Activated CD4-positive, alpha-beta T cell treated with anti-CD3 and anti-CD28 coated beads for 24 hours (primary cell): Measurements from ENCODE around the gene METTL2A.
"Not testable (repeated sequence)": the region's sequence is repeated elsewhere in the genome, so short reads cannot be mapped to it uniquely, and the experiment has no call there.

Experiments used
- DNase-seq, 2 donors: peaks; one replicate each; pipeline ENCODE4 v3.0.0-alpha.2; 2020; ENCODE audit warnings: low read depth in 2 of 2

The METTL2A gene, protein sequence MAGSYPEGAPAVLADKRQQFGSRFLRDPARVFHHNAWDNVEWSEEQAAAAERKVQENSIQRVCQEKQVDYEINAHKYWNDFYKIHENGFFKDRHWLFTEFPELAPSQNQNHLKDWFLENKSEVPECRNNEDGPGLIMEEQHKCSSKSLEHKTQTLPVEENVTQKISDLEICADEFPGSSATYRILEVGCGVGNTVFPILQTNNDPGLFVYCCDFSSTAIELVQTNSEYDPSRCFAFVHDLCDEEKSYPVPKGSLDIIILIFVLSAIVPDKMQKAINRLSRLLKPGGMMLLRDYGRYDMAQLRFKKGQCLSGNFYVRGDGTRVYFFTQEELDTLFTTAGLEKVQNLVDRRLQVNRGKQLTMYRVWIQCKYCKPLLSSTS

DNA sequence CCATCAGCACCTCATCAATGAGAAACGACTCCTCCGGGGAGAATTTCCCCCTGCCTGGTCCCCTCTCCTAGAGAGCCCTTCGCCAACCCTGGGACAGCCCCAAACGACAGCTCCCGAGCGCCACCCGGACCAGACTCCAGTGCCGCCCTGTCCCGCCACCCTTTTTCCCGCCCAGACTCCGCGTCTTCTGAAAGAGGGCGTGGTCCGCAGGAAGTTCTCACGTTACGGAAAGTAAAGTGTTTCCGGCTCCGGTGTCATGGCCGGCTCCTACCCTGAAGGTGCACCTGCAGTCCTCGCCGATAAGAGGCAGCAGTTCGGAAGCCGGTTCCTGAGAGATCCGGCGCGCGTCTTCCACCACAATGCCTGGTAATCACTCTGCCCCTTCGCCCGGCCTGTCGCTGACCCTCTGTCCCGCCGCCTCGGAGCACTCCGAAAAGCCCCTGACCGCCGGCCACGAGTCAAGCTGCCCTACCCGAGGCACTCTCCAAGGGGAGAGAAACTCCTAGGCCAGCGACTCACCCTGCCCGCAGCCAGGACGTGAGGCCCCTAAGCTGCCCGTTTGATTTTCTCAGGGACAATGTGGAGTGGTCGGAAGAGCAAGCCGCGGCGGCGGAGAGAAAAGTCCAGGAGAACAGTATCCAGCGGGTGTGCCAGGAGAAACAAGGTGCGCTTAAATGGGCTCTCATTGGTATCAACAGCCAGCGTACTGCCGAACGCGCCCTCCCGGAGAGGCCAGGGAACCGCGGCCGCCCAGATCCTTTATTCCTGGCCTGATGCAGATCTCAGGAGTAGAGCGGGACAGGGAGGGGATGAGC is at the start of gene METTL2A:
METTL2A (plus strand) TSS at position 251 of the 815 bp plus-strand sequence; CDS start at position 257, 6 bp downstream.
- peak; percentile 69 to 77 for DNase-seq

GRCh38 chr17:62380253-62380652 is 43.4 kb upstream of the METTL2A start, which contains the start of gene EFCAB3:
EFCAB3 (plus strand) TSS chr17:62380553; CDS start chr17:62382980, 2,427 bp downstream.
- DNase-seq, result no peak

DNA sequence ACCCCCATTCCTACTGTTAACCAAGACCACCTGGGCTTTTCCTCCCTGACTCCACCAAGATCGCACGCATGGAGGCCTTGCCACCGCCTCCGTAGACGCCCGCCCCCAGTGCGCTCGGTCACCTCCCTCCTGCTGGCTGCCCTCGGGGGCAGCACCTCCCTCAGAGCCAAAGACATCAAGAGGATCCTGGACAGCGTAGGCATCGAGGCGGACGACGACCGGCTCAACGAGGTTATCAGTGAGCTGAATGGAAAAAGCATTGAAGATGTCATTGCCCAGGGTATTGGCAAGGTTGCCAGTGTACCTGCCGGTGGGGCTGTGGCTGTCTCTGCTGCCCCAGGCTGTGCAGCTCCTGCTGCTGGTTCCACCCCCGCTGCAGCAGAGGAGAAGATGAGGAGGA is 42.1 kb upstream of the METTL2A start:
- no peak for DNase-seq

- DNase-seq, result no peak
Measured at GRCh38 chr17:62388856-62389255, 34.8 kb upstream of the METTL2A start.

DNA sequence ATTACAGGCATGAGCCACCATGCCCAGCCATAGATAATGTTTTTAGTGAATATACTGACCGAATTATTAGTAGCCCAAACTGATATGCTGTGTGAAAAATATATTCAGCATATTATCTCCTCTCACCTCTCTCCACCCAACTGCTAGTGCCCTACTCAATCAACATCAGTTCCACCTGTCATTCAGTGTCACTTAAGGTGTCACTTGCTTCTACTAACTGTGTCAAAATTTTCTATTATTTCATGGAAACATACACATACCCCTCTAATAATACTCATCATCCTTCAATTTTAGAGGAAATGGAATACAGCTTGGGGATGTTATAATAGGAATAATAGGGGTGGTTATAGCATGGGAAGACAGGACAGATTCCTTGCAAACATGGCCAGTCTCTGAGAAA is 30.8 kb upstream of the METTL2A start:
- no peak for DNase-seq

- no peak for DNase-seq
Measured at GRCh38 chr17:62398891-62399290, 24.8 kb upstream of the METTL2A start.

DNA sequence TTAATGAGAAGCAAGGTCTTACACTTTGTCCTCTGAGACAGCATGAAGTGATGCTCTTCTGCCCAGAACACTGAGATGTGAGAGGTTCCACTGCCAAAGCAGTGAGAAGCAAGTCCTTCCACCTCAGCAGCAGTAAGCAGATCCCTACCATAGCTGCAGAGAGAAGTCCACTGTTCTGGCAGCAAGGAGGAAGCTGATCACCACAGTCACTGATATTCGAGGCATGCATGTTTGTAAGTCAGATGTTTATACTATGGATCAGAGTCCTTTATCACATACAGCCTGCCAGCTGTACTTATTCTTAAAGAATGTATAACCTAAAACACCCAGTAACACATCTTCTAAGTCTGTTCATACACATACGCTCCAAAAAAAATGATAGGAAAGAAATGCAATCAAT is 18.2 kb upstream of the METTL2A start:
- DNase-seq, result no peak

- DNase-seq, result not testable (repeated sequence)
Measured at GRCh38 chr17:62413090-62413489, 10.6 kb upstream of the METTL2A start.

- not testable (repeated sequence) for DNase-seq
Measured at GRCh38 chr17:62426214-62426613, 2.5 kb downstream of the METTL2A start.

GRCh38 chr17:62435251-62435650 is 11.6 kb downstream of the METTL2A start:
- not testable (repeated sequence) for DNase-seq

- DNase-seq, result not testable (repeated sequence)
Measured at GRCh38 chr17:62441181-62441580, 17.5 kb downstream of the METTL2A start.

- DNase-seq, result no peak
Measured at GRCh38 chr17:62444063-62444462, 20.4 kb downstream of the METTL2A start.

GRCh38 chr17:62445791-62446190 is 22.1 kb downstream of the METTL2A start:
- not testable (repeated sequence) for DNase-seq

DNA sequence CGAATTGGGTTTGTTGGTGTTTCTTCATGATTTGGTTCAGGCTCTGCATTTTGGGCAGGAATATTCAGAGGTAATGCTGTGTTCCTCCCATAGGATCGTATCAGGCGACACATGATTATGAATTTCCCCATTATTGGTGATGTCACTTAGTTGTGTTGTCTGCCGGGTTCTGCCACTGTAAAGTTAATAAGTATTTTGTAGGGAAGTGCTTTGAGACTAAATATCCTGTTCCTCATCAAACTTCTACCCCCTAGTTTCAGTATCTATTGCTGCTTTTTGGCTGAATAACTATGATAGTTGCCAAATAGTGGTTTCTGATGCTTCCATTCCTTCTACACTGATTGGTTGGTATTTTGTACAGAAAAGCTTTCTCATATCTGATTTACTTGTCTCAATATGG is 28.5 kb downstream of the METTL2A start:
- not testable (repeated sequence) for DNase-seq

- DNase-seq, result not testable (repeated sequence)
Measured at GRCh38 chr17:62453041-62453440, 29.3 kb downstream of the METTL2A start.

DNA sequence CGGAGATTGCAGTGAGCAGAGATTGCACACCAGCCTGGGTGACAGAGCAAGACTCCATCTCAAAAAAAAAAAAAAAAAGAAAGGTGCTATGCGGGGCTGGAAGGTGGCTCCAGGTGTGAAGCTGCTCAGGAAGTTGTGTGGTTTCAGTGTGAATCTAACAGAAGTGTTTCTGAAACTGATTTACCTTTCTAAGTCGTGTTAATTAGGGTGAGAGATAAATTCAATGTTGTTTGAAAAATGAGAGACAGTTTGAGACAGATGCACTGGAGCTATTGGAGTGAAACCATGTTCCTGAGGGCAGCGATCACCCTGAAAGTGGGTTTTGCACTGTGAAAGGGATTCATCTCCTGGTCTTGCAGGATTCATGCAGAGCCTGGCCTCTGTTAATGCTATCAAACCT is 30.0 kb downstream of the METTL2A start:
- not testable (repeated sequence) for DNase-seq

- not testable (repeated sequence) for DNase-seq
Measured at GRCh38 chr17:62454111-62454510, 30.4 kb downstream of the METTL2A start.

DNA sequence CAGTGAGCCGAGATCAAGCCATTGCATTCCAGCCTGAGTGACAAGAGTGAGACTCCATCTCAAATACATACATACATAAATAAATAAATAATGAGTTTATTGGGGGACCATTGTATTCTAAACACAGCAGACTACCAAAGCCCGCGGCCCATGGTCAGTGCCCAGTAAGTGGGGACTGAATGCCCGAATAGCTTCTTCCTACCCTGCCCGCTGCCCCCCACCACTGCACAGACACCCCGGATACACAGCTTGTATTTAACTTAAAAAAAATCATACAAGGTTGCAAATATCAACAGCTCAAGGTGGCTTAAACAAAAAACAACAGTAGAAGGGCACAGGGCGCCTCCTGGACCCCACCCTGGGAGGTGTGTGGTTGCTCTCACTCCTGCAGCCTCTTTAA is 32.3 kb downstream of the METTL2A start:
- DNase-seq, result no peak

DNA sequence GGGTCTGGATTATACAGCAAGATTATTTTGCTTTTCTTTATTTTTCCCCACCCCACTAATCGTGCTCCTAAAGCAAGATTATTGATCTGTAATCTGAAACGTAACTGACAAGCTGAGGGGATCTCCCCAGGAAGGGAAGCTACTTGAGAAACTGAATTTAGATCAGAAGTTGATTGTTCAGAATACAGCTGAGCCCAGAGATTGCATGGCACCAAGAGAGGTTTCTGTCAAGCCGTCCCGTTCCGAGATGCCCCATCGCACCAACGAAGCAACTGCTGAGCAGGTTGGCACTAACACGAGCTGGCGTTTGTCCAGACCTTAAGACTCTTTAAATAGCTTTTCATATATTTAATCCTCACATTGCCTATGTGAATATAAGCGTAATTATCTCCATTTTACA is 34.8 kb downstream of the METTL2A start:
- DNase-seq, result not testable (repeated sequence)

- DNase-seq, result not testable (repeated sequence)
Measured at GRCh38 chr17:62464422-62464821, 40.7 kb downstream of the METTL2A start.

DNA sequence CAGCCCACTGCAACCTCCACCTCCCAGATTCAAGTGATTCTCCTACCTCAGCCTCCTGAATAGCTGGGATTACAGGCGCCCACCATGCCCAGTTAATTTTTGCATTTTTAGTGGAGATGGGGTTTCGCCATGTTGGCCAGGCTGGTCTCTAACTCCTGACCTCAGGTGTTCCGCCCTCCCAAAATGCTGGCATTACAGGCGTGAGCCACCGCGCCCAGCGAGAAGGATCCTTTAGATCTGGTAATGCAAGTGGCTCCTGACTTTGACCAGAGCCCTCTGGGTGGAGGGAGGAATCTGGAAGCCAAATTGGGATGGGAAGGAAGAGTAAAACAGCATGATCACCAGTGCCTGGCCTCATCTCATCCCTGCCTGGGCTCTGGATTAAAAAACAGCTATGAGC is 41.6 kb downstream of the METTL2A start:
- not testable (repeated sequence) for DNase-seq

DNA sequence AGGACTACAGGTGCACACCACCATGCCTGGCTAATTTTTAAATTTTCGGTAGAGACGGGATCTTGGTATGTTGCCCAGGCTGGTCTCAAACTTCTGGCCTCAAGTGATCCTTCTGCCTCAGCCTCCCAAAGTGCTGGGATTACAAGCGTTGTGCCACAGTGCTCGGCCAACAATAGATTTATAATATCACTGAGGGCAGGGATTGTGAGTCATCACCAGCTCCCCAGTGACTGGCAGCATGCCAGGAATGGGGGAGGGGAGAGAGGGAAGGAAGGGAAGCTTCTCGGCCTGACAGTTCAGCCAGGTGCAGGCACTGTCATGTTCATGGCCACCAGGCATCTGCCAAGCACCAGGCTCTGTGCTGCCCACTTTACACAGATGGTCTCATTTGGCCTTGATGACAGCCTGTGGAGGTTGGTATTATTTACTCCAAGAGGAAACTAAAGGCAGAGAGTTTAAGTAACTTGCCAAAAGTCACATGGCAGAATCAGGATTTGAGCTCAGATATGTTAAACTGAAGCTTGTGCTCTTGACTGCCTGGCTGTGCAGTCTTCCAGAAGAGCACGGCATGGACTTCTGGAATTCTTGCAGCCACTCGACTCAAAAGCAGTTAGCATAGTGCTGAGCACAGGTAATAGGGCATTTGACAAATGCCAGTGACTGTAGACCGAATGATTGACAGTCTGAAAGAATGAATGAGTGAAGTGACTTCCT is 47.1 kb downstream of the METTL2A start:
- peak; percentile 31 to 49 for DNase-seq
